PC-3 (cell line): ENCODE measurements around the gene NPY5R.

Experiments
- CTCF ChIP-seq: fragments of 300-600 bp; sonication (generic); conservative IDR thresholded peaks from 2 replicates; pipeline ENCODE4 v1.5.1; 2017; ENCODE audit warnings: antibody characterized with exemption, low read depth, mild to moderate bottlenecking, low read length
- EZH2 ChIP-seq: fragments of 300-600 bp; sonication (generic); IDR thresholded peaks from one replicate; pipeline ENCODE4 v1.6.1; 2017; ENCODE audit warnings: antibody characterized with exemption, mild to moderate bottlenecking, low read length; ENCODE audit not compliant: unreplicated experiment
- EZH2phosphoT487 ChIP-seq: fragments of 300-600 bp; sonication (generic); IDR thresholded peaks from 2 replicates; pipeline ENCODE4 v1.6.1; 2018; ENCODE audit warnings: mild to moderate bottlenecking, antibody characterized with exemption, low read length, borderline replicate concordance

GRCh38 chr4:163384926-163385325, 41.2 kb downstream of the NPY5R start:
- TF ChIP-seq CTCF: no peak
- no peak for TF ChIP-seq EZH2phosphoT487
- no peak for TF ChIP-seq EZH2
